GM19023 (cell line): ENCODE measurements around the gene ZFHX3.

ENCODE experiments used
- ATAC-seq: cut with Tn5 transposase; IDR thresholded peaks from one replicate; pipeline ENCODE4 v1.9.1; 2021; ENCODE audit warnings: mild to moderate bottlenecking, moderate library complexity; ENCODE audit not compliant: unreplicated experiment

Gene ZFHX3

GRCh38 chr16:72786606-72787005 is 261.3 kb downstream of the ZFHX3 start:
- no peak for ATAC-seq

DNA sequence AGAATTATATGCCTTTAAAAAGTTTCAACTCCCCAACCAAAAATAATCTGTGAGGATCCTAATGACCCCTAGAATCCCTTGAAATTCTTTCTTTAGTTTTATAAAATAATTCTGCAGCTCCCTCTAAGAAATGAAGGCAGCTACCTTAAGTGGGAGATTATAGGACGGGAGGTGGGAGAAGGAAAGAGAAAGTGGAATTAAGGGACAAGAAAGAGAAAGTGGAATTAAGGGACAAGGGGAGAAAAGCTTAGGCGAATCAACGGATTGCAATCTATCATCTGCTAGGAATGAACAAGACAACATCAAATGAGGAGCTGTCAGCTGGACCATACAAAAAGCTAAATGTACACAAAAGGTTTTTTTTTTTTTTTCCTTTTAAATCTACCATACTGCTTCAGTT is 262.0 kb downstream of the ZFHX3 start:
- ATAC-seq, result no peak

GRCh38 chr16:72785171-72785570 is 262.8 kb downstream of the ZFHX3 start:
- no peak for ATAC-seq

- no peak for ATAC-seq
Measured at GRCh38 chr16:72783716-72784318, 264.1 kb downstream of the ZFHX3 start.

DNA sequence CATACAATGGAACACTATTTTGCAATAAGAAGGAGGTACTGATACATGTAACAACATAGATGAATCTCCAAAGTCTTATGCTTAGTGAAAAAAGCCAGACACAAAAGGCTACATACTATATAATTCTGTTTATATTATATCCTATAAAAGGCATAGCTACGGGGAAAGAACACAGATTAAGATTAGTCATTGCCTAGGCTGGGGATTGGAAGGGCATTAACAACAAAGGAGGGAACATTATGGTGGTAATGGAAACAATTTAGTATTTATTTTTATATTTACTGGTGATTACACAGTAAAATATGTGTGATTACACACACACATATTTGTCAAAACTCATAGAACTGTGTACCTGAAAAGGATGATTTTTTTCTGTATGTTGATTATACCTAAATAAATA is 278.1 kb downstream of the ZFHX3 start:
- no peak for ATAC-seq

DNA sequence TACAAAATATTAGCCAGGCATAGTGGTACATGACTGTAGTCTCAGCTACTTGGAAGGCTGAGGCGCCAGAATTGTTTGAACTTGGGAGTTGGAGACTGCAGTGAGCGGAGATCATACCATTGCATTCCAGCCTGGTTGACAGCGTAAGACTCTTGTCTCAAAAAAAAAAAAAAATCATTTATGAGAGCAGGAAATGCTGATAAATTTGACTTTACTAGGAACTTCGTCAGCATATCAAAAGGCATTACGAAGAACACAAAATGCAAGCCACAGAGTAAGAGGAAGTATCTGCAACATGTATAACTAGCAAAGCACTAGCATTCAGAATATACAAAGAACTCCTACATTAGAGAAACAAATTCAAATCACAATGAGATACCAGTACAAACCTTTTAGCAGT is 279.3 kb downstream of the ZFHX3 start:
- no peak for ATAC-seq

DNA sequence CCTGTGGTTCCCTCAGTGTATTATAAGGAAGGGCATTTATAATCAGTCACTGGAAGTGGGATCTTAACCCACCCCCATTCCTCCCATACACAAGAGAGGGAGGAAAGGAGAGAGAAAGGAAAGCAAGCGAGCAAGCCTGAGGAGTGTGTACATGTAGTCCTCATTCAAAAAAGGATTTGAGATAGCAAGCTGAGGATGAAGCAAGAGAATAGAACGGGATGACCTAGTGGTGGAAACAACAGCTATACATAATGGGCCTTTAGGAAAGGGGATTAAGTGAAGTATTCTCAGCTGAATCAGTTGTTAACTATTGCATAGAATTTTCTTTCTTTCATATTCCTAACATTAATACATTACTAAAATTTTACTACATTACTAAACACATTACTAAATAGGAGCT is 281.4 kb downstream of the ZFHX3 start:
- no peak for ATAC-seq

- ATAC-seq, result no peak
Measured at GRCh38 chr16:72764015-72764654, 283.8 kb downstream of the ZFHX3 start.

DNA sequence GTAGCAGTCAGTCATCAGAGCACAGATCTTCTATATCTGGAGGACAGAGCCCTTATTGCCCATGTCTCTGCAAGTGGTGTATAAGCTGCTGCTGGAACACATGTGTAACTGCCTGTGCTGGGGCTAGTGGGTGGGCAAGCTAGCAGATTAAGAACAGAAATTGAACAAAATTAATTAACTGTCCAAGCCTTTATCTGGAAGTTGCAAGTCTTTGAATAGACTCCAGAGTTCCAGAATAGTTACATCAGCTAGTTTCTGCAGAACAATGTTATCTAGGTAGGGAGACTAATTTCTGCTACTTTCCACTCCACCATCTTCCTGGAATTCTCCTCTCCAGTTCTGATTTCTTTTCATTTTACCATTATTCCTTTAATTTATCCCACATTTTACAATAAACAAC is 287.3 kb downstream of the ZFHX3 start:
- ATAC-seq, result no peak

DNA sequence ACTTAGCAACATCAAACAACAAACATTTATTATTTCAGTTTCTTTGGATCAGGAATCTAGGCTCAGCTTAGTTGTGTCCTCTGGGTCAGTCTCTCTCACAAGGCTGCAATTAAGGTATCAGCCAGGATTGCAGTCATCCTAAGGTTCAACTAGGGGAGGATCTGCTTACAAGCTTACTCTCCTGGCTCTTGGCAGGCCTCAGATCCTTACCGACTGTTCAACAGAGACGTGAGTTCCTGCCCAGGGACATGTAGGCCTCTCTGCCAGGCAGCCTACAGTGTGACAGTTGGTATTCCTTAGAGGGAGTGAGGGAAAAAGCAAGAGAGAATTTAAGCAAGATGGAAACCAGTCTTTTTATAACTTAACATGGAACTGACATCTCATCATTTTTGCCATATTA is 294.0 kb downstream of the ZFHX3 start:
- no peak for ATAC-seq

DNA sequence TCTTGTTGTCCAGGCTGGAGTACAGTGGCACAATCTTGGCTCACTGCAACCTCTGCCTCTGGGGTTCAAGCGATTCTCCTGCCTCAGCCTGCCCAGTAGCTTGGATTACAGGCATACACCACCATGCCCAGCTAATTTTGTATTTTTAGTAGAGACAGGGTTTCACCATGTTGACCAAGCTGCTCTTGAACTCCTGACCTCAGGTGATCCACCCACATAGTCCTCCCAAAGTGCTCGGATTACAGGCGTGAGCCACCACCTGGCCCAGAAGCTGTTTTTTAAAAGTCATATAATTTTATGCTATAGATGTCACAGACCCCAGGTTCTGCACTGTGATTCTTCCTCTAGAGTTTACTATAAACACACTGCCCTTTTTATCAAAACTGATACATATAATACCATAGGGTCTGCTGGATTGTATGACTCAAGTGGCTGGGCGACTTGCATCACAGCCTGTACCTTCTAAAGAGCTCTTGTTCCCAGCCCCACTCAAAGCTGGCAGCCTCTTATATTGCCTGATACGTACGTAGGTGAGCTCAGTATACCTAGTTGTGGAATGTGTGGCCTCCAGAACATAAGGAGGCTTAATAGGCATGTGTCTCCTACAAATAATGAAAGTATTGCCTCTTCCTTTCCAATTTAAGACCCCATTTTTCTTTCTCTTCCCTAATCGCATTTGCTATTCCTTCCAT is 295.8 kb downstream of the ZFHX3 start:
- ATAC-seq, result no peak

DNA sequence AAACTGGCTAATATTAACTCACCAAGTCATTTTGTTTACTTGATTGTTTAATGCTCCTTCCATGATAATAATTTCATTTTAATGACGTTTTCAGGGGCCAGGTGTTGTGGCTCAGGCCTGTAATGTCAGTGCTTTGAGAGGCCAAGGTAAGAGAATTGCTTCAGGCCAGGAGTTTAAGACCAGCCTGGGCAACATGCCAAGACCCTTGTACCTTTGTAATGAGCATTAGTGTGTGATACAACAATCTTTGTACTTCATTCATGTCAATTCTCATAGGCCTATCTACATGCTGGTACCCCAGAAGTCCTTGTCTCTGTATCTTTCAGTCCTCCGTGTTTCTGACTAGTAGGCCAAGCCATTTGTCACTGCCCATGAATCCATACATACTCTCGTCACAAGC is 296.9 kb downstream of the ZFHX3 start:
- ATAC-seq, result no peak

DNA sequence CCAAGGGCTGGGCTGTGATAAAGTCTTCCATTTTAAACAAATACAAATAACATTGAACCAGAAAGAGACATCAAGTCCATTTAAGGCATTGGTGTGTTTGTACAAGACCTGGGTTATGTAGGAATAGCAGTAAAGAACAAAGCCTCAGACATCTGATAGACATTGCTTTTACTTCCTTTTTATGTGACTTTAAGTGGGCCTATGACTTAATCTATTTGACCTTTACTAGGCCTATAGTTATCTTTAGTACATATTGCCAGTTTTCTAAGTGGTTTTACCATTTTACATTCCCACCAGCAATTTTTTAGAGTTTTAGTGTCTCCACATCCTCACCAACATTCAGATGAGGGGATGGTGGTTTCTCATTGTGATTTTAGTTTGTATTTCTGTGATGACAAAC is 298.8 kb downstream of the ZFHX3 start:
- no peak for ATAC-seq

GRCh38 chr16:72744076-72744793 is 303.7 kb downstream of the ZFHX3 start:
- ATAC-seq, result no peak

GRCh38 chr16:72743011-72743761 is 304.7 kb downstream of the ZFHX3 start:
- ATAC-seq, result peak; percentile 90

DNA sequence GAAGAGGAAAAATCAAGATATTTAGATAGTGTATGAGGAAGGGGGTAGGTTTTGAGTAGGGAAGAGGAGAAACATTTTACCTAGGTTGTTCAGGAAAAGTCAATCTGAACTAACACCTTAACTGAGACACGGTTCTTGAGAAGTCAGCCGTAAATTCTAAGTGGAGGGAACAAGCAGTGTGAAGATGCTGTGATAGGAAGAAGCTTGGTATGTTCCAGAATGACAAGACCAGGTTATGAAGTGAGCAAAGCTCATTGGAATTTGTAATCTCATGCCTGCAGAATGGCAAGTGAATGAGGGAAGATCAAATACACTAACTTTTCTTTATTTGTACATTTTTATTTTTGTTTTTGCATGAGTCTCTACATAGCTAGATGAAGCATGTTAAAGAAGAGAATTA is 307.6 kb downstream of the ZFHX3 start:
- no peak for ATAC-seq

GRCh38 chr16:72739577-72739976 is 308.4 kb downstream of the ZFHX3 start:
- no peak for ATAC-seq

- ATAC-seq, result no peak
Measured at GRCh38 chr16:72736074-72736473, 311.9 kb downstream of the ZFHX3 start.
